ENCODE results near the gene TPSAB1.

The TPSAB1 gene

DNA sequence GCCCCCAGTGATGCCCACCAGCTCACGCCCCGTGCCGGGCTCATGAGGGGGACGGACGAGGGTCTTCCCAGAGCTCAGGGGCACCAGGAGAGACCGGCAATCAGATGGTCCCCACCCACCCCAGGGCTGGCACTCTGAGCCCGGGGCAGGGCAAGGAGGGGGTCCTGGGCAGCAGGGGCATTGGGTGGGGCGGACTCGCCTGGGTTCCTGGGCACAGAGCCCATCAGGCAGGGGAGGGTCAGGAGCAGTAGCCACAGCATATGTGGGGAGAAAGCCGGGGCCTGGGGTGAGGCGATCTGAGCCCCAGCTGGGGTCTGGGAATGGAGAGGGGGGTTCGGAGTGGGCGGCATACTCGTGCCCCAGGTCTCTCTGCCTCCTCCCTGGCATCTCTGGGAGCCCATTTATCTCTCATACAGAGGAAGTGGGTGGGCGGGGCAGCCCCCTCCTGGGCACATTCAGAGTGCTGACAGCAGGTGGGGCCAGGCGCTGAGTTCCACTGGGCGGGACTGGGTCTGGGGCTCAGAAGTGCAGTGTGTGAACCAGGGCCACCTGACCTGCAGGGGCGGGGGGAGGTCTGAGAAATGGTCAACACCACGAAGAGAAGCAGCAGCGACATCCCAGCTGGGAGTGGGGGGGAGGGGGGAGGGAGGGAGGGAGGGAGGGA is 48.4 kb downstream of the TPSAB1 start:
- DNase-seq = no peak

DNA sequence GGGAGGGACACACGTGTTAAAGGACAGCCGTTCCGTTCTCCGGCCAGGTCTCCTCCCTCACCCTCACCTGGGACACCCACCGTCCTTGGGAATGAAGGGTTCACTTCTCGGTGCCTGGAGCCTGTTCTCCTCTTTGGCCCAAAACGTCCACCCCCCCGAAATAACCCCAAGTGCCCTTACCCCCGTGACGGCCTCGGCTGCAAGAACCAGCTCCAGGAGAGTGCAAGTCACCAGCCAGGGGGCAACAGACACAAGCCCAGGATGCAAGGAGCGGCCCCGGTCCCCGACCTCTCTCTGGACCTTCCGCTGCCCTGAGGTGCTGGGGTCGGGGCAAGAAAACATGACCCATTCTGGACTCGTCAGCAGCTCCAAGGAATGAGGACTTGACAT is 49.0 kb downstream of the TPSAB1 start:
- DNase-seq = no peak

DNA sequence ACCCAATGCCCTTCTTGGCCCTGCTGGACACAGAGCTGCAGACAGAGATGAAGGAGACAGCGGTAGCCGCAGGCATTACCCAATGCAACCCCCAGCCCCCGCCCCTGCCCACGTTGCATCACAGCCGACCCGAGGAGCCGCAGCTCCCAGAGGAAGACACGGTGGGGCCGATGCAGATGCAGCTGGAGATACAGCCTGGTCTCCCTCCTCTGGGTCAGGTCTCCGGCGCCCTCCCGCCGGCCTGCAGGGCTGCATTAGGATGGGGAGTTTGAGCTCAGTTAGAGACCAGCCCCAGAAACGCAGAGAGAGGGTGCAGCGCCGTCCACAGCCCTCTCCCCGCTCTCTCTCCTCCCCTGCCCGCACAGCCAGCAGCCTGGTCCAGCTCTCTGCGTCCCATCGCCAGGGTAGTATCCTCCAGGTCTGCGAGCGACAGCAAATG is 49.6 kb downstream of the TPSAB1 start:
- no peak for DNase-seq

DNA sequence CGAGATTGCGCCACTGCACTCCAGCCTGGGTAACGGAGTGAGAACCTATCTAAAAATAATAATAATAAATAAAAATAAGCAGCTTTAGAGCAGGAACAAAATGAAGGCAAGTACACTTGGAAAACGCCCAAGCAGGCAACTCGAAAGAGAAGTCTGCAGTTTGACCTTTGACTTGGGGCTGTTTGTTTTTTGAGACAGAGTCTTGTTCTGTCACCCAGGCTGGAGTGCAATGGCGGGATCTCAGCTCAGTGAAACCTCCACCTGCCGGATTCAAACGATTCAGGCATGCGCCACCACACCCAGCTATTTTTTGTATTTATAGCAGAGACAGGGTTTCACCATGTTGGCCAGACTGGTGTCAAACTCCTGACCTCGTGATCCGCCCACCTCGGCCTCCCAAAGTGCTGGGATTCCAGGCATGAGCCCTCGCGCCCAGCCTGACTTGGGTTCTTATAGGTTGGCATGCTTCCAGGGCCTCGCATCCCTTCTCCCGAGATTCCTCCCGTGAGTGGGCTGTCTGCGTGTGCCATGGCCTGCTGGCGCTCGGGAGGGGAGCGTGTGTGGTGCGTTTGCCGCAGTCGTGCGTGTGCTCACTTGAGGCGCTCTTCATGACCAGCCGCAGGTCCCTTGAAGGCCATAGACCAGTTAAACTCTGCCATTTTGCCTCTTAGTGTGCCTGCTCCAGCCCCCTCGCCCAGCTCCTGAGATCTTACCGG is 50.5 kb downstream of the TPSAB1 start:
- DNase-seq = no peak

DNA sequence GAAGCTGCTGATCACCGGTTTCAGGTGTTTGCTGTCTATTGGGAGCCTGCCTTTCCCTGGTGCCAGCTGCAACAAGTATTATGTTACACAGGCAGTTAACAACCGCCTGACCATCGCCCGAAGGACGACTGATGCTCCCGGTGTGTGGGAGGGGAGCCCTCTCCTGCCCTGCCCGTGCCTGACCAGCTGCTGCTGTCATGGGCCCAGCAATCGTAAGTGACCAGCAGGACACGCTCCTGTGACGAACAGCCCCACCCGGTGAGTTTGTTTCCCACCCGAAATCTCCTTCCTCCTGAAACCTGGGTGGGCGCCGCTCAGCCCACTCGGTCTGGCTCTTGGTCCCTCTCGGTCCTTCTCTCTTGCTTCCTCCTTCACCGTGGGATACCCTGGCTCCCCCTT is 51.1 kb downstream of the TPSAB1 start:
- no peak for DNase-seq

Data from cortex of kidney (tissue), 1 donor.